C4-2B (cell line): ENCODE data around the gene ACSL3.
"Not testable (repeated sequence)": the region's sequence is repeated elsewhere in the genome, so short reads cannot be mapped to it uniquely, and the experiment has no call there.

ENCODE experiments used
- H3K27ac ChIP-seq: fragments of 450-650 bp; 2 replicates; pipeline ENCODE4 v1.5.1; 2017
- CTCF ChIP-seq: fragments of 450-650 bp; conservative IDR thresholded peaks from 2 replicates; pipeline ENCODE4 v1.5.1; 2017; ENCODE audit warnings: mild to moderate bottlenecking
- ZFX ChIP-seq: fragments of 450-650 bp; IDR thresholded peaks from 2 replicates; pipeline ENCODE4 v1.6.1; 2017

The ACSL3 gene

GRCh38 chr2:222907048-222907447, 46.2 kb downstream of the ACSL3 start:
- TF ChIP-seq ZFX: no peak
- peak overlapping the region; percentile 11; the same call in 1 of the 2 replicates for H3K27ac ChIP-seq

- TF ChIP-seq CTCF (no peak), ZFX (no peak)
- no peak overlapping the region; the same call in 1 of the 2 replicates for H3K27ac ChIP-seq
Measured at GRCh38 chr2:222907790-222908441, 47.1 kb downstream of the ACSL3 start.

GRCh38 chr2:222909286-222909685, 48.5 kb downstream of the ACSL3 start:
- no peak overlapping the region; the same call in 1 of the 2 replicates for H3K27ac ChIP-seq
- TF ChIP-seq CTCF: no peak
- no peak for TF ChIP-seq ZFX

DNA sequence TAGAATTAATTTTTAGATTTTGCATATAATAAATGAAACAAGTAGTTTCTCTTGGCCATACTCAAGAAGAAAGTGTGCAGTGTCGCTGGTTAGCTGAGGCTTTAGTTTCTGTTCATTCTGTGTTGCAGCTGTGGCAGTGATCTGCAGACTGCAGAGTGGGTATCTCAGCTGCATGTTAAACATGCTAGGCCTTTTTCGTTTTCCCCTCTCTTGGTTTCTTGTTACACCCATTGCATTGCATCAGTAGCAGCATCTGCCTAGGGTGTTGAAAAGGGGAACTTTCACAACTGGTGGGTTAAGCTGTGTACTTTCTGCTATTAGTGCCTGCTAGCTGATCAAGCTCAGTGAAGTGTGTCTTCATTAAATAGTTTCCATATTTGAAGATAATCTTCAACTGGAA, 51.3 kb downstream of the ACSL3 start:
- no peak overlapping the region for H3K27ac ChIP-seq
- TF ChIP-seq ZFX: no peak
- no peak for TF ChIP-seq CTCF

GRCh38 chr2:222912776-222913175, 51.9 kb downstream of the ACSL3 start:
- H3K27ac ChIP-seq: no peak overlapping the region
- TF ChIP-seq CTCF (no peak), ZFX (no peak)

DNA sequence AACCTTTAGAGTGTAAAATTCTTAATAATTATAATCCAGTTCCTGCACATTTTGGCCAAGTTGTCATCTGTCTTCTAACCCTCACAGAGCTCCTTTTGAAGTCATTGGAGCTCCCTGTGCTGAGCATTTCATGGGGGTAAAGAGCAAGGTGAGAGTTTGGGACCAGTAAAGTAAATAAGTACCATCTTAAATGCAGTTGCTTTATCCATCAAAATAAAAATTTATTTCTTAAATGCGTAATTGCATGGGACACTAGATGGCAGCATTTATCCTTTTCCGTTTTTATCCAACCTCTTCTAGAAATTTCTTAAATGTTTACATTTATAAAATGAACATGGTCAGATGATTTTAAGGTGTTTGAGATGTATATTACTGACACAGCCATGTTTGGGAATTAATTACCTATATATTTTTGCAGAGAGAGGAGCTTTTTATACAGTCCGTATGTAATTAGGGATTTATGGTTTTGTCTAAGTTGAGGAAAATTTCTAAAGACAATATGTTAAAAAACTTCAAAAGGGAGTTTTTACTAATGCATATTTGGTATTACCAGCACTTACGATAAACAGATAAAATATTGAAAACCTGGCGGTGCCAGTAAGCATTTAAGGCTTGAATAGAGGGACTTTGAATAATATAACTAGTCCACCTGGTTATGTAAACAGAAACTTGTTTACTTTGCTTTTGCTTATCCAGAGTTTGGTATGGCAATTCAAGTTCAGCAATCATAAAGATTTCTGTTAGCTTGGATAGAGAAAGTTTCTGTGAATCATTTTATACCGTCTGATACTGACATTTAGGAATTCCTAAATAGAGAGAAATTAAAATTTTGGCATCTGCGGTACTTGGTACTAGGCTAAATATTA, 54.5 kb downstream of the ACSL3 start:
- H3K27ac ChIP-seq: no peak overlapping the region
- TF ChIP-seq CTCF (peak; percentile 85), ZFX (no peak)

DNA sequence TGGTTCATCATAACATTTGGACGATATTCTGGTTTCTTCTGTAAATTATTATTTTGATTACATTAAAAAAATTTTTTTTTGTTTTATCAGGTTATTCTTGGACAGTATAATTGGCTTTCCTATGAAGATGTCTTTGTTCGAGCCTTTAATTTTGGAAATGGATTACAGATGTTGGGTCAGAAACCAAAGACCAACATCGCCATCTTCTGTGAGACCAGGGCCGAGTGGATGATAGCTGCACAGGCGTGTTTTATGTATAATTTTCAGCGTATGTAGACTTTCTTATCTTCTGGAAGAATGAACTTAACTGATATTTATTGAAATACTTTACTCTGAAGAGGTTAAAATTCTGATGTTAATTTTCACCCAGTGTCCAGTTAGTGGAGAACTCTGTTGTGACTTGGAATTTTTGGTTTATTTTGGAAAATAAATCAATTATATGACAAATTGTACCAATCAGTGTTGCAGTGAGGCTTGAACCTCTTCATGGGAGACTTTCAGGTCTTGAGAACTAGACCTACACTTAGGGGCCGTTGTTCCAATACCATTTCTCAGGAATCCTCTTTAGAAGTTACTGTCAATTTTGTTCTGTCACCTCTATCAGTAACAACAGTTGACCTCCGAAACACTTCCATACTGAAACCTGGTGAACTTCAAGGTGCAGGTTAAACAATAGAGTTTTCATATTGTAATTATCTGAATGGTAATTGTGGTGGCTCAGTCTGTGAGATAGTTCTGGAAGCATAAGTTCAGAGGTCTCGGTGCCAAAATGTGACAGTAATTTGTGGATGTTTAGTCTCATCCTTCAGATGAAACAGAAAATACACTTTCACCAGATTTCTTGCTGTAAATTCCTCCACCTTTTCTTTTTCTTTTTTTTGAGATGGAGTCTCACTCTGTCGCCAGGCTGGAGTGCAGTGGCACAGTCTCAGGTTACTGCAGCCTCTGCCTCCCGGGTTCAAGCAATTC, 55.7 kb downstream of the ACSL3 start:
- no peak overlapping the region for H3K27ac ChIP-seq
- no peak for TF ChIP-seq CTCF
- TF ChIP-seq ZFX: no peak

DNA sequence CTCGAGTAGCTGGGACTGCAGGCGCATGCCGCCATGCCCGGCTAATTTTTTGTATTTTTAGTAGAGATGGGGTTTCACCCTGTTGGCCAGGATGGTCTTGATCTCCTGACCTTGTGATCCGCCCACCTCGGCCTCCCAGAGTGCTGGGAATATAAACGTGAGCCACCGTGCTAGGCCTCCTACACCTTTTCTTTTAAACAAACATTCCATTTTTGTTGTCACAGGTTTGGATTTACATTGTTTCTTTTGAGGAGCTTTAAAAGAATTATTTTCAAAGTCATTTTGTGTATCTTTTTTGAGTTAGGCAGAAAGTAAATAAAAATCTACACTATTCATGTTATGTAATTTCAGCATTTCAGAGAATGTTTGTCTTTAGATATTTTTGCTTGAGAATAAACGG, 56.4 kb downstream of the ACSL3 start:
- not testable (repeated sequence) for H3K27ac ChIP-seq
